Activated CD4-positive, CD25-positive, alpha-beta regulatory T cell (primary cell): ENCODE data around the gene GSAP.
"Not testable (repeated sequence)": the region's sequence is repeated elsewhere in the genome, so short reads cannot be mapped to it uniquely, and the experiment has no call there.

Experiments
- DNase-seq, 4 experiments: peaks; one replicate each; lab custom pipeline; 2025; lab: John Stamatoyannopoulos, UW

The GSAP gene

GRCh38 chr7:77415823-77416620 lies at the start of gene GSAP:
Gene GSAP, minus strand, starts transcription at chr7:77416349. Its CDS starts 28 bp downstream, at chr7:77416321.
- peak; percentile 23 to 43 (median 34) for DNase-seq

GRCh38 chr7:77465256-77465655 lies 49.1 kb upstream of the GSAP start:
- DNase-seq = no peak

GRCh38 chr7:77464589-77464988 lies 48.4 kb upstream of the GSAP start:
- no peak for DNase-seq

- DNase-seq = not testable (repeated sequence)
Observed at GRCh38 chr7:77463632-77464031, 47.5 kb upstream of the GSAP start.

- DNase-seq = no peak
Observed at GRCh38 chr7:77461842-77462241, 45.7 kb upstream of the GSAP start.

GRCh38 chr7:77461246-77461645 lies 45.1 kb upstream of the GSAP start:
- DNase-seq = no peak

- DNase-seq = no peak
Observed at GRCh38 chr7:77460057-77460486, 43.9 kb upstream of the GSAP start.

GRCh38 chr7:77459311-77459726 lies 43.2 kb upstream of the GSAP start:
- no peak for DNase-seq

GRCh38 chr7:77458786-77459185 lies 42.6 kb upstream of the GSAP start:
- DNase-seq = no peak

GRCh38 chr7:77457779-77458178 lies 41.6 kb upstream of the GSAP start:
- DNase-seq = no peak

GRCh38 chr7:77456696-77457095 lies 40.5 kb upstream of the GSAP start:
- no peak for DNase-seq

- no peak for DNase-seq
Observed at GRCh38 chr7:77455321-77455720, 39.2 kb upstream of the GSAP start.

GRCh38 chr7:77454802-77455201 lies 38.7 kb upstream of the GSAP start:
- no peak for DNase-seq

GRCh38 chr7:77453531-77453930 lies 37.4 kb upstream of the GSAP start:
- DNase-seq = no peak

GRCh38 chr7:77451950-77452349 lies 35.8 kb upstream of the GSAP start:
- not testable (repeated sequence) for DNase-seq

GRCh38 chr7:77450613-77451012 lies 34.5 kb upstream of the GSAP start:
- DNase-seq = no peak

GRCh38 chr7:77450054-77450453 lies 33.9 kb upstream of the GSAP start:
- DNase-seq = no peak

- DNase-seq = no peak
Observed at GRCh38 chr7:77447616-77448015, 31.5 kb upstream of the GSAP start.

- DNase-seq = no peak
Observed at GRCh38 chr7:77444123-77444522, 28.0 kb upstream of the GSAP start.

- DNase-seq = no peak
Observed at GRCh38 chr7:77443042-77443441, 26.9 kb upstream of the GSAP start.

- DNase-seq = no peak
Observed at GRCh38 chr7:77442636-77443035, 26.5 kb upstream of the GSAP start.

- no peak for DNase-seq
Observed at GRCh38 chr7:77441046-77441445, 24.9 kb upstream of the GSAP start.

GRCh38 chr7:77439572-77439971 lies 23.4 kb upstream of the GSAP start:
- no peak for DNase-seq

- no peak for DNase-seq
Observed at GRCh38 chr7:77438131-77438530, 22.0 kb upstream of the GSAP start.
